Skeletal muscle satellite cell (primary cell): Measurements from ENCODE around the gene NXT2. TPM values are rescaled to one million over a fixed set of nuclear protein-coding genes. Genes with fewer than 3 reads are reported as not detected.
A peak's percentile ranks its signal among the peaks of the same experiment; 100 is the strongest.

Experiments
- H3K27me3 ChIP-seq: 2 replicates; pipeline ENCODE4 v1.7.0; 2013; ENCODE audit warnings: low read length; ENCODE audit not compliant: control insufficient read depth, insufficient read depth
- H3K36me3 ChIP-seq: 2 replicates; pipeline ENCODE4 v1.7.0; 2013; ENCODE audit warnings: mild to moderate bottlenecking, control low read depth, low read length; ENCODE audit not compliant: insufficient read depth
- H3K4me1 ChIP-seq: 2 replicates; pipeline ENCODE4 v1.7.0; 2013; ENCODE audit warnings: low read length; ENCODE audit not compliant: control insufficient read depth, insufficient read depth
- H3K4me2 ChIP-seq: 2 replicates; pipeline ENCODE4 v1.7.0; 2013; ENCODE audit warnings: mild to moderate bottlenecking, low read length
- H3K4me3 ChIP-seq: 2 replicates; pipeline ENCODE4 v1.7.0; 2013; ENCODE audit warnings: low read length
- H3K9ac ChIP-seq: 2 replicates; pipeline ENCODE4 v1.7.0; 2013; ENCODE audit warnings: mild to moderate bottlenecking, low read depth, low read length, moderate library complexity
- H3K9me3 ChIP-seq: replicated peaks from 2 replicates; pipeline ENCODE4 v1.7.0; 2013; ENCODE audit warnings: mild to moderate bottlenecking, control low read depth, low read length
- total RNA-seq: library from RNA; depleted of rRNA; stranded (reverse); fragments of >200 nt; gene quantifications from 2 replicates; pipeline ENCODE4 v1.2.3, GENCODE V29; 2012; rRNA removed

NXT2 gene
- total RNA-seq = 13.3 and 14.4 TPM in 2 replicates

DNA sequence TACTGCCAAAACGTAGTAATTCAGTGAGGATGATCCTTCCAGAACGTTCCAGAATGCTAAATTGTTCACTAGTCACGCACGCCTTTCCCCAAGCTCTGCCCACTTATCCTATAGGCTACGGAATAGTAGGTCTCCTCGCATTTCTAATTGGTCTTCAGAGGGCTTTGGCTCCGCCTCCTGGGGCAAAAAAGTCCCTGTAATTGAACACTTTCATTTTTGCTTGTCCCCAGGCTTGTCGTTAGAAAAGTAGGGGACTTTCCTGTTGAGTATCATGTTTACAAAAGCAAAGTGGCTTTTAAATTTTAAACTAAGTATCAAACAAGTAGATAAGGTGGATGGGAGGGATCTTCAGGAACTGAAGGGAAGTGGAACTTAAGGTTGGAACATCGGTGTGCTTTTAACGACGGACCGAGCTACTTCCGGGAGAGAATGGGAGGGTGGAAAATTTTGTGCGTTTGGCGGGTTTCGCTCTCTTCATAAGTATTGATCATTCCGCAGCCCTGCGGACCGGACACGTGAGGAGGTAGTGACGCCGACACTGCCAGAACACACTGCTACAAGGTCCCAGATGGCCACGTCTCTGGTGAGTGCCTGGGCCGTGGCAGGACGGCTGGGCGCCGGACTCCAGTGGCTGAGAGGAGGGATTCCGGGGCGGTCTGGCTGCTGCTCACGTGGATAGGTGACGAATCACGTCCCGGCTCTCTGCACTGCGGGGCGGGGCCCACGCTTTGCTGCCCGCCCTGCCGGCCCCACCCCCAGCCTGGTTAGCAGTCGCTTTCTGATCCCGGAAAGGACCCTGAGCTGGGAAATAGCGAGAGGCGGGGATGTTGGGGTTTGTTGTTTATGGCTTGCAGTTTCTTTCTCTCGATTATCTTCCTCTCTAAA, at the start of gene NXT2:
Gene NXT2 (plus strand): TSS at position 406 of the 885 bp plus-strand sequence. CDS start 163 bp downstream, at position 569.
- Histone ChIP-seq H3K4me3 (peak within 1 kb of the TSS; percentile 87), H3K36me3 (no peaks in the 10 kb centered on the region), H3K4me2 (peak within 1 kb of the TSS; percentile 87), H3K9me3 (no peaks in the 10 kb centered on the region), H3K27me3 (no peaks in the 10 kb centered on the region), H3K4me1 (peaks cover 5% of the 10 kb centered on the region), H3K9ac (peak within 1 kb of the TSS; percentile 92)

DNA sequence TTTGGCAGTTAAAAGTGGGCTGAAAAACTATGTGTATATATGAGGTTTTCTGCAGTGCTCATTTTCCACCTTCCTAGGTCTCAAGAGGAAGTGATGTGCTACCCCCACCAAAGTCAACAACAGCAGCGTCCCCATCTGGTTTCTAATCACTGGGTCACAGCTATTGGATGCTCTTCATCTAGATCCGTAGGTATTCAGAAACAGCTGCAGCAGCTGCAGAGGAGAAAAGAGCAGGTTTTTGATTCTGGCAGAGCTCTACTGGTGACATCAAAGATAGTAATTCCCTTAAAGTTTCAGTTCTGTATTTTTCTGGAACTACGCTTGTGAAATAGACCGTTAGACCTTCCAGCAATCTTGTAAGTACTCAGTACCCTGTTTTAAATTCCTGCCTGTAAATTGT, 49.0 kb upstream of the NXT2 start:
- Histone ChIP-seq H3K27me3 (peaks cover 53% of the 10 kb centered on the region), H3K4me1 (no peaks in the 10 kb centered on the region), H3K4me3 (no peak overlapping the region), H3K36me3 (no peaks in the 10 kb centered on the region), H3K9me3 (no peaks in the 10 kb centered on the region), H3K9ac (no peak overlapping the region), H3K4me2 (no peak overlapping the region)

DNA sequence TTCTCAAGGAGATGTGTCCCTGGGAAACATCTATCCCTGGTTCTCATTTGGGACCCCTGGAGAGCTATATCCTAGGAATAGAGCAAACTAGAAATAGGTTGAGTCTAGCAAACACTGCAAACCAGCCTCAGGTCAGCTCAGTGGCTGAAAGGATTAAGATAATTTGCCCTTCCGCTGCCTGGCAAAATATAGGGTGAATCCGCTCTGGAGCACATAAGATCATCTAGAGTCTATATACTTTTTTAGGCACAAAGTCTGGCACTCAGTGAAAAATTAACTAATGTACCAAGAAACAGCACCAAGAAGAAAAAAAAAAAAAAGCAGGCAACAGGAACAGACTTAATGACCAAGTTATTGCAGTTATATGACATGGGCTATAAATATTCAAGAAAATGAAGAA, 47.5 kb upstream of the NXT2 start:
- Histone ChIP-seq H3K4me2 (no peak overlapping the region), H3K9ac (no peak overlapping the region)

DNA sequence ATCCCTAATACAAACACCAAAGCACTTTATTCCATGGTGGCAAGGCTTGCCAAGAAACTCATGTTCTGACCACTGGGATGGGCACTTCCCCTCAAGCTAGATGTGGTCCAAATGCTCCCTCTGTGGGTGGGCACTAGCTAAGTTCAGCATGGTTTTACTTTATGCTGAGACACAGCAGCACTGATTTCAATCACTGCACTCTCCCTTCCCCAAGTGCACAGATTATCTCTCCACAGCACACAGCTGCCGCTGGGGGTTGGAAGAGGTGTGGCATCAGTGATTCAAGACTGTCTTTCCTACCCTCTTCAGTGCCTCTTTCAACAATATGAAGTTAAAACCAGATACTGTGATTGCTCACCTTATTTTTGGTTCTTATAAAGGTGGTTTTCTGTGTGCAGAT, 38.2 kb upstream of the NXT2 start:
- Histone ChIP-seq H3K4me3 (no peak overlapping the region), H3K9me3 (no peaks in the 10 kb centered on the region), H3K4me2 (no peak overlapping the region), H3K9ac (no peak overlapping the region), H3K36me3 (no peaks in the 10 kb centered on the region), H3K4me1 (no peaks in the 10 kb centered on the region), H3K27me3 (peaks cover 80% of the 10 kb centered on the region)

More for the DNA sequence above, 47.5 kb upstream of the NXT2 start:
- Histone ChIP-seq H3K27me3 (peaks cover 54% of the 10 kb centered on the region), H3K36me3 (no peaks in the 10 kb centered on the region), H3K4me1 (no peaks in the 10 kb centered on the region), H3K4me3 (no peak overlapping the region), H3K9me3 (no peaks in the 10 kb centered on the region)

DNA sequence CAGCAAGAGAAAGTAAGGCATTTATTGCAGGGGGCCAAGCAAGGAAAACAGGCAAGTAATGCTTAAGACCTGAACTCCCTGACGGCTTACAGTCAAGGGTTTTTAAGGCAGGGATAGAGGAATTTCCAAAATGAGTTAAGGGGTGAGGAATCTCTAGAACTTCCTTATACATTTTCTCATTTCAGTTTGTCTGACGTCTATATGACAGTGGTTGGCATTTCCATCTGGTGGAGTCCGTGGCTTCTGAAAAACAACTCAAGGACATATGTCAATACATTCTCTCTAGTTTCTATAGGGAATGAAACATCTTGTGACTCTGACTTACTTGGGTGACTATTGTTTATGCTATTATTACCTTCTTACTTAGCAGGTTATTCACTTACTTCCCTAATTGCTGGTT, 35.5 kb upstream of the NXT2 start:
- Histone ChIP-seq H3K4me1 (no peaks in the 10 kb centered on the region), H3K27me3 (peaks cover 69% of the 10 kb centered on the region), H3K4me2 (no peak overlapping the region), H3K9me3 (no peaks in the 10 kb centered on the region), H3K36me3 (no peaks in the 10 kb centered on the region), H3K9ac (no peak overlapping the region), H3K4me3 (no peak overlapping the region)

DNA sequence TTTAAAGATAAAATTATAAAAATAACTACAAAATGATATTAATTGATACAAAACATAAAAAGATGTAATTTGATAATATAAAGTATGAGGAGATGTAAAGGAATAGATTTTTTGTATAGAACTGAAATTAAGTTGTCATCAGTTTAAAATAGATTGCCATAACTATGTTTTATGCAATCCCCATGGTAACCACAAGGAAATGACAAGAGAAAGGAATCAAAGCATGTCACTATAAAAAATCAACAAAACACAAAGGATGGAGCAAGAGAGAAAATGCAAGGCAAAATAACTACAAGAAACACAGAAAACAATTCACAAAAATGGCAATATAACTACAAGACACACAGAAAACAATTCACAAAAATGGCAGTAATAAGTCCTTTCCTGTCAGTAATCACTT, 27.7 kb upstream of the NXT2 start:
- H3K9me3 ChIP-seq = no peaks in the 10 kb centered on the region
- no peak overlapping the region for H3K4me2 ChIP-seq
- no peaks in the 10 kb centered on the region for H3K36me3 ChIP-seq
- no peaks in the 10 kb centered on the region for H3K4me1 ChIP-seq
- peaks cover 37% of the 10 kb centered on the region for H3K27me3 ChIP-seq
- H3K4me3 ChIP-seq = no peak overlapping the region
- H3K9ac ChIP-seq = no peak overlapping the region

DNA sequence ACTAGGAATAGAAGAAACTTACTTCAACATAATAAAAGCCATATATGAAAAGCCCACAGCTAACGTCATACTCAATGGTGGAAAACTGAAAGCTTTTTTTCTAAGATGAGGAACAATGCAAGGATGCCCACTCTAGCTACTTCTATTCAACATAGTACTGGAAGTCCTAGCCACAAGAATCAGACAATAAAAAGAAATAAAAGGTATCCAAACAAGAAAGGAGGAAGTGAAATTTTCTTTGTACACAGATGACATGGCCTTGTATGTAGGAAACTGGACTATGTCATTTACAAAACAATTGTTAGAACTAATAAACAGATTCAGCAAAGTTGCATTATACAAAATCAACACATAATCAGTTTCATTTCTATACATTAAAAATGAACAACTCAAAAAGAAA, 25.5 kb upstream of the NXT2 start:
- H3K27me3 ChIP-seq = peaks cover 40% of the 10 kb centered on the region
- no peak overlapping the region for H3K4me3 ChIP-seq
- H3K36me3 ChIP-seq = no peaks in the 10 kb centered on the region
- H3K4me1 ChIP-seq = no peaks in the 10 kb centered on the region
- H3K9ac ChIP-seq = no peak overlapping the region
- H3K9me3 ChIP-seq = no peaks in the 10 kb centered on the region
- no peak overlapping the region for H3K4me2 ChIP-seq

DNA sequence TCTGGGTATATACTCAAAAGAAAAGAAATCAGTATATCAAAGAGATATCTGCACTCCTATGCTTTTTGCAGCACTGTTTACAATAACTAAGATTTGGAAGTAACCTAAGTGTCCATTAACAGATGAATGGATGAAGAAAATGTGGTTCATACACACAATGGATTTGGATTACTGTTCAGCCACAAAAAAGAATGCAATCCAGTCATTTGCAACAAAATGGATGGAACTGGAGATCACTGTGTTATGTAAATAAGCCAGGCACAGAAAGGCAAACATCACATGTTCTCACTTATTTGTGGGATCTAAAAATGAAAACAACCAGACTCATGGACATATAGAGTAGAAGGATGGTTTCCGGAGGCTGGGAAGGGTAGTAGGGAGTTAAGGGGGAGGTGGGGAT, 17.6 kb upstream of the NXT2 start:
- Histone ChIP-seq H3K4me3 (no peak overlapping the region), H3K4me2 (no peak overlapping the region), H3K36me3 (no peaks in the 10 kb centered on the region), H3K9ac (no peak overlapping the region), H3K9me3 (no peaks in the 10 kb centered on the region), H3K27me3 (peaks cover 18% of the 10 kb centered on the region), H3K4me1 (no peaks in the 10 kb centered on the region)

DNA sequence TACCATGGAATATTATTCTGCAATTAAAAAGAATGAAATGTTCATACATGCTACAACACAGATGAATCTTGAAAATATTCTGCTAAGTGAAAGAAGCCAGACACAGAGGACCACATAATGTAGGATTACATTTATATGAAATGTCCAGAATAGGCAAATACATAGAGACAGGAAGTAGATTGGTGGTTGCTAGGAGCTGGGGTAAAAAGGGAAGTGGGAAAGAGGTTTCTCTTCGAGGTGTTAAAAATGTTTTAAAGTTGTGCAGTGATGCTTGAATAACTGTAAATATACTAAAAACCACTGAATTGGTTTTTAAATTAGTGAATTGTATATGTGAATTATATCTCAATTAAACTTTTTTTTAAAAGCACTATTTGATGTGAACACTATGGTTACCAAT, 3.6 kb upstream of the NXT2 start:
- H3K9me3 ChIP-seq = no peaks in the 10 kb centered on the region
- no peak overlapping the region for H3K4me2 ChIP-seq
- peaks cover 5% of the 10 kb centered on the region for H3K4me1 ChIP-seq
- no peaks in the 10 kb centered on the region for H3K36me3 ChIP-seq
- no peak overlapping the region for H3K9ac ChIP-seq
- no peak overlapping the region for H3K4me3 ChIP-seq
- H3K27me3 ChIP-seq = peaks cover 7% of the 10 kb centered on the region

DNA sequence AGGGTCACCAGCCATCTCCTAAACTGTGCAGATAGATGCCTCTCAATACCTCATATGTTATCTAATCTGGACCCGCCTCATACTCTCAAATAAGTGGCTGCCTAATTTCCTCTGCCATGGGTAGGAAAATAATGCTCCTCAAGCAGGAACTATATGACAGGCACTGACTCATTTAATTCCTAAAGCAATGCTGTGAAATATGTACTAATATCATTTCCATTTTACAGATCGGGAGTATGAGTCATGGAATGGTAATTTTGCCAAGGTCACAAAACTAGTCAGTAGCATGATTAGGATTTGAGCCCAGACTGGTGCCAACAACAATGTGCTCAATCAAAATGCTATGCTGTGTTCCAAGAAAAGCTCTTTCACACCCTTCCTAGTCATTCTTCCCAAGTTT, 3.0 kb upstream of the NXT2 start:
- Histone ChIP-seq H3K36me3 (no peaks in the 10 kb centered on the region), H3K27me3 (peaks cover 7% of the 10 kb centered on the region), H3K4me1 (peaks cover 5% of the 10 kb centered on the region), H3K4me3 (no peak overlapping the region), H3K9me3 (no peaks in the 10 kb centered on the region), H3K9ac (no peak overlapping the region), H3K4me2 (peak overlapping the region; percentile 36)

DNA sequence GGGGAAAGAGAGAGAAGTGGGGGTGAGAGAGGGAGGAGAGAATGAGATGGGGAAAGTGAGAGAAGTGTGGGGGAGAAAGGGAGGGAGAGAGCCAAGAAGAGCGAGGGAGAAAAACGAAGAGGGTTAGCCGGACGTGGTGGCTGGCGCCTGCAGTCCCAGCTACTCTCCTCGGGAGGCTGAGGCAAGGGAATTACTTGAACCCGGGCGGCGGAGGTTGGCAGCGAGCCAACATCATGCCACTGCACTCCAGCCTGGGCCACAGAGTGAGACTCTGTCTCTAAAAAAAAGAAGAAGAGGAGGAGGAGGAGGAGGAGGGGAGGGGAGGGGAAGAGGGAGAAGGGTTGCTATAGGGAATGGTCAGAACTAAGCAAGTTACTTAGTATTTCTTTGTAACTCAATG, 1.7 kb upstream of the NXT2 start:
- Histone ChIP-seq H3K4me3 (no peak overlapping the region), H3K4me2 (no peak overlapping the region), H3K9ac (no peak overlapping the region), H3K27me3 (peaks cover 7% of the 10 kb centered on the region), H3K9me3 (no peaks in the 10 kb centered on the region), H3K36me3 (no peaks in the 10 kb centered on the region), H3K4me1 (peaks cover 5% of the 10 kb centered on the region)

DNA sequence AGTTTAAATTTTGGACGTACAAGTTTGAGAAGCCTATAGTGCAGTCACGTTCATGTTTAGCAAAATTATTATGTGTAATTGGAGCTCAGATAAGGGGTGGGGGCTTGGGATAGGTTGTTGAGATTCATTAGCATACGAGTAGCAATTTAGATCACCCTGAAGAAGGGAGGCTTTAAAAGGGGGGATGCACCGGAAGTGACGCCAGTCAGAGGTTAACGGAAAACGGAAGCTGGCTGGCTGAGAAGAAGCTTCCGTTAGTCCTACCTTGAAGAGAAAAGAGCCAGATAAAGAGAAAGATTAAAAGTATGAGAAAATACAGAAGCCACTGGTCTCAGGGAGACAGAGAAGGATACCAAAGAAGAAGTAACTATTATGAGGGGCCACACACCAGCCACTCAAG, 1.1 kb upstream of the NXT2 start:
- Histone ChIP-seq H3K27me3 (peaks cover 4% of the 10 kb centered on the region), H3K9me3 (no peaks in the 10 kb centered on the region), H3K4me3 (no peak overlapping the region), H3K4me1 (peaks cover 5% of the 10 kb centered on the region), H3K4me2 (no peak overlapping the region), H3K36me3 (no peaks in the 10 kb centered on the region), H3K9ac (no peak overlapping the region)
